GM12875 (cell line): ENCODE data around the gene GPR176.

ENCODE experiments used
- H3K4me3 ChIP-seq: one replicate; pipeline ENCODE4 v1.5.1; 2011; ENCODE audit warnings: low read depth, low read length, control low read depth
- CTCF ChIP-seq: IDR thresholded peaks from 2 replicates; pipeline ENCODE4 v1.5.1; 2011; ENCODE audit warnings: low read depth, mild to moderate bottlenecking, control low read depth, inconsistent platforms, low read length, moderate library complexity, borderline replicate concordance; ENCODE audit not compliant: insufficient read depth

Gene GPR176

DNA sequence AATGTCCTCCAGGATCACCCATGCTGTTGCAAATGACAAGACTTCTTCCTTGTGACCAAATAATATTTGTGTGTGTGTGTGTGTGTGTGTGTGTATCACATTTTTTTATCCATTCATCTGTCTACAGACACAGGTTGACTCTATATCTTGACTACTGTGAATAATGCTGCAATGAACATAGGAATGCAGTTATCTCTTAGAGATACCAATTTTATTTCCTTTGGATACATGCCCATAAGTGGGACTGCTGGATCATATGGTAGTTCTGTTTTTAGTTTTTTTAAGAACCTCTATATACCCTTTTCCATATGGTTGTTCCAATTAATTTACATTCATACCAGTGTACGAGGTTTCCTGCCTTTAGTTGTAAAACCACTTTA lies 41.7 kb downstream of the GPR176 start:
- no peak overlapping the region for H3K4me3 ChIP-seq
- no peak for TF ChIP-seq CTCF

DNA sequence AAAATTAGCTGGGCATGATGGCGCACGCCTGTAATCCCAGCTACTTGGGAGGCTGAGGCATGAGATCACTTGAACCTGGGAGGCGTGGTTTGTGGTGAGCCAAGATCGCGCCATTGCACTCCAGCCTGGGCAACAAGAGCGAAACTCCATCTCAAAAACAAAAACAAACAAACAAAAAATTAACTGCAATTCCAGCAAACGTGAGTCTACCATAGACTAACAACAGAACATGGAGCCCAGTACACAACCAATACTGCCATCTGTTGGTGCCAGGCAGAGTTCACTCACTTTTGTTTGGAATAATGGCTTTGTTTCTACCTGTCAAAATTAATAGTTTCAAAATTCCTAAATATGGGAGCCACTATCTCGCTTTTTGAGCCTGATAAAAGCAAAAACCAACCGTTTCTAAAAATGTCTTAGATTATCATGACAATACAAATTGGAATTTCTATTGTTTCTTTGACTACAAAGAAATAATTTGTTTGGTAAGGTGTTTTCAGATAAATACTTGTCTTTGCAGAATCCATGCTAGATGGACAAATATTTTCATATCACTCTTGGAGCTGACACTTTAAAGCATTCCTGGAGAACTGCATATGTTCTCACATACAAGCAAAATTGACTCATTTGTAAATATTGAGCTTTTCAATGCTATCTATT lies 45.0 kb downstream of the GPR176 start:
- no peak overlapping the region for H3K4me3 ChIP-seq
- TF ChIP-seq CTCF, result peak; percentile 67

DNA sequence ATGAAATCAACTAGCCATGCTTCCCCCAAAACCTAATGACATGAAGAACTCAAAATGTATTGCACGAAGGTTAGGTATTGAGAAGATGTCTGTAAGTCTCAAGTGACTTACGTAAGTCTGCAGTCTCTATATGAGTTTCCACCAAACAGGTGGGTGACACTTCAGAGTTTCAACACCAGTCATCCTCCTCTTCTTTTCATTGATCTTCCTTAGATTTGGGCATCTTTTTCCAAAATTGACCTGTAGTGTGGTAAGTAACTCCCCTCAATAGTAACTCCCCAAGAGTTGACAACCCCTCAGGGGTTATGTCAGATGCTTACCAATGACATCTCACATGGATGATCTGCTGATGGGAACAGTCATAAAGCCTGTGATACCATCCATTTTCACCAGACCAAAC lies 46.1 kb downstream of the GPR176 start:
- no peak overlapping the region for H3K4me3 ChIP-seq
- TF ChIP-seq CTCF, result no peak

GRCh38 chr15:39870537-39870936 lies 49.5 kb downstream of the GPR176 start:
- TF ChIP-seq CTCF, result no peak
- no peak overlapping the region for H3K4me3 ChIP-seq

GRCh38 chr15:39869858-39870515 lies 50.1 kb downstream of the GPR176 start:
- no peak overlapping the region for H3K4me3 ChIP-seq
- TF ChIP-seq CTCF, result no peak

DNA sequence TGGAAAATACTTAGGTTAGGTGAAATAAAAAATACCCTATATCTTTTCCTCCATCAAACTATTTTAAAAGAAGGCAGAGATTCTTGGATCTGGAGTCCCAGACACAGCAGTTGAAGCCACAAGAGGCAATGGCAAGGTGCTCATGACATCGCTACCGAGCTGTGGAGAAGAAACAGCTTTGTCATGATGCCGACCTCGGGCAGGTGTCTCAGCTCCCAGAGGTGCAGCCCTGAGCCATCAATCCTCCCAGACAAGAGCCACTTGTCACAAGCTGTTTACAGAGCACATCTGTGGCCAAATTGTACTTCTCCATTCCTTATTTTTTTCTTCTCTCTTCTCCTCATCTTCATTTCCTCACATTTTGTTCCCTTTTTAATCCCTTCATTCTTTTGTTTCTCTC lies 50.8 kb downstream of the GPR176 start:
- H3K4me3 ChIP-seq, result no peak overlapping the region
- no peak for TF ChIP-seq CTCF

DNA sequence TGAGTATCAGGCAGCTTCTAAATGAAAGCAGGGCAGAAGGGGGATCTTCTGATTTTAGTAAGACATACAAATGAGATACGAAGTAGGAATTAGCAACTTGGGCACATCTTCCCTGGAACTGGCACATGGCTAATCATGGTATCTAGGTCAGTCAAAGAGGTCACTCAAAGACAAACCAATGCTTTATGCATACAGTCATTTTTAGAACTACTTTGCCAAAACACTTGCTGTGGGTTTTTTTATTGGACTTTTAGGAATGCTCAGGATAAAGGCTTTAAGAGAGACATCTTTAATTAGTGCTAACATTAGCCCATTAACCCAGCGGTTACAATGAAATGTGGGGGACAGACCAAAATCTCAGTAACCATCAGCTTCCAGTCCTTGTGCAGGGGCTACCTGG lies 51.7 kb downstream of the GPR176 start:
- no peak overlapping the region for H3K4me3 ChIP-seq
- TF ChIP-seq CTCF, result no peak
